Caco-2 (cell line): ENCODE results near the gene CHADL. TPM values are rescaled to one million over a fixed set of nuclear protein-coding genes. Genes with fewer than 3 reads are reported as not detected.
A peak's percentile ranks its signal among the peaks of the same experiment; 100 is the strongest.

ENCODE experiments used
- BruUV-seq: library from RNA; stranded (reverse); fragments of 400-500 nt; replicated peaks from 2 replicates; lab custom pipeline; 2021; lab: Mats Ljungman, UMichigan
- CTCF ChIA-PET: fragments of 300-600 bp; sonication (Branson Sonifier 250); formaldehyde crosslinking; loops from one replicate; lab custom pipeline; 2022; ENCODE audit warnings: antibody characterized with exemption; lab: Charles Lee
- POLR2A ChIA-PET: fragments of 300-600 bp; sonication (Branson Sonifier 250); formaldehyde crosslinking; loops from one replicate; lab custom pipeline; 2022; ENCODE audit warnings: antibody characterized with exemption; lab: Charles Lee
- DNase-seq, 2 experiments: peaks; one replicate each; pipeline versions ENCODE4 v3.0.0 to v3.0.0-alpha.2; 2020 to 2022
- H3K27me3 ChIP-seq: replicated peaks from 2 replicates; pipeline ENCODE4 v1.6.0; 2011; ENCODE audit warnings: low read length; ENCODE audit not compliant: control insufficient read depth, insufficient read depth
- H3K36me3 ChIP-seq: 2 replicates; pipeline ENCODE4 v1.5.1; 2011; ENCODE audit warnings: low read length; ENCODE audit not compliant: control insufficient read depth, insufficient read depth
- H3K4me1 ChIP-seq: fragments of 250-450 bp; sonication (Bioruptor Pico); 2 replicates; pipeline ENCODE4 v1.5.1; 2020; ENCODE audit warnings: mild to moderate bottlenecking
- H3K4me3 ChIP-seq: 2 replicates; pipeline ENCODE4 v1.5.1; 2011; ENCODE audit warnings: low read depth, mild to moderate bottlenecking, control low read depth, low read length
- H3K9me3 ChIP-seq: fragments of 250-450 bp; sonication (Bioruptor Pico); 2 replicates; pipeline ENCODE4 v1.5.1; 2020; ENCODE audit warnings: mild to moderate bottlenecking, moderate library complexity
- H3K27ac Mint-ChIP-seq: one replicate; pipeline ENCODE4 v1.8.0; 2022; ENCODE audit warnings: mixed read lengths; ENCODE audit not compliant: unreplicated experiment
- H3K27me3 Mint-ChIP-seq: one replicate; pipeline ENCODE4 v1.8.0; 2022; ENCODE audit warnings: mixed read lengths; ENCODE audit not compliant: insufficient read depth, unreplicated experiment
- H3K36me3 Mint-ChIP-seq: one replicate; pipeline ENCODE4 v1.8.0; 2022; ENCODE audit warnings: mild to moderate bottlenecking, mixed read lengths; ENCODE audit not compliant: insufficient read depth, unreplicated experiment
- H3K4me1 Mint-ChIP-seq: one replicate; pipeline ENCODE4 v1.8.0; 2022; ENCODE audit warnings: low read depth, mixed read lengths; ENCODE audit not compliant: unreplicated experiment
- H3K4me3 Mint-ChIP-seq: one replicate; pipeline ENCODE4 v1.8.0; 2022; ENCODE audit warnings: mild to moderate bottlenecking, moderate library complexity, mixed read lengths; ENCODE audit not compliant: unreplicated experiment
- H3K9me3 Mint-ChIP-seq: one replicate; pipeline ENCODE4 v1.8.0; 2022; ENCODE audit warnings: mixed read lengths; ENCODE audit not compliant: unreplicated experiment
- intact Hi-C: fragments of 100-400 bp; cut with micrococcal nuclease; formaldehyde crosslinking; loops from one replicate; pipeline ENCODE4 v1.10.0; 2022; ENCODE audit not compliant: unreplicated experiment
- total RNA-seq: library from RNA; stranded (reverse); gene quantifications from 2 replicates; pipeline ENCODE4 v1.2.3, GENCODE V29; 2022
- TF ChIP-seq, protein P1 (sequence below), 2 experiments: fragments of 200-600 bp in 1 of 2; IDR thresholded peaks; 1 replicate in 1 of 2; 2 replicates in 1 of 2; pipeline versions ENCODE4 v1.5.1 to v1.8.0; 2011 to 2022; ENCODE audit warnings: antibody characterized with exemption in 1 of 2, control low read depth in 1 of 2, inconsistent platforms in 1 of 2, low read depth in 1 of 2, low read length in 1 of 2, mild to moderate bottlenecking in 1 of 2, moderate library complexity in 1 of 2; ENCODE audit not compliant: insufficient read depth in 1 of 2, severe bottlenecking in 1 of 2, unreplicated experiment in 1 of 2

The CHADL gene
- total RNA-seq, 1 experiment from 2014 or later, result 0.32 TPM

DNA sequence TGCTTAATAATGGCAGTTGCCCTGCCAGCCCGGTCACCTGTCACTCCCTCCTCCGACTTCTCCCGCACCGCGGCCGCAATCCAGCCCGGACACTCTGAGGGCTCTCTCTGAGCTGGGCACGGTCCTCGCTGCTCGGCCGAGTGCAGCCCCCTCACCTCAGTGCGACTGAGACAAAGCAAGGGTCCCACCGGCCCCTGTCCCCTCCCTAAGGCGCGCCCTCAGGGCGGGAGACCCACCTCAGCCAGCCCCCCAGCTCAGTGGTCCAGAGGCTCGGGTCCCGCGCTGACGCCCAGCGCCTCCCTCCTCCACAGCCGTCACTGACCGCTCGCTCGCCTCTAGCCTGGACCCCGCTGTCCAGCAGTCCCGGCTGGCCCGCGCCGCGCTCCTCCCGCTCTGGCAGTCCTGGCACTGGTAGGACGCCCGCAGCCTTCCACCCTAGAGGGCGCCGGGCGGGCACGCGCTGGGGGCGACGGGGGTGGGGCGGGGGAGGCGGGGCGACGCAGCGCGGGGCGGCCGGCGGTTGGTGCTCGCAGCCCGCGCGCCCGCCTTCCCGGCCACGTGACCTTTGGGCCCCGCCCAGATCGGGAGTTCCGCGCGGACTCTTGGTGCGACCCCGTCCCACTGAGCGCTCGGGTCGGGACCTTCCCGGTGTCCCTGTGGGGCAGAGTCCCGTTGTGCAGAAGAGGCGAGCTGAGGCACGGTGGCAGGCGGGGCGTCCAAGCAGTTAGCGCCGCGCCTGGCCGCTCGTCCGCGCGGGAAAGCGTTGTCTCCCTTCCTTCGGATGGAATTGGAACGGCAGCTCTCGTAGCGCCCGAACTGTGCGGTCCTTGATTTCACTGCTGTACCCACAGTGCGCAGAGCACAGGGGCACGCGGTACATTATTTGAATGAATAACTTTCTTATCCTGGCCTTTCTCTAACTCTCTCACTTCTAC is 43.4 kb downstream of the CHADL start:
- Histone ChIP-seq H3K27me3 (no peaks in the 10 kb centered on the region), H3K9me3 (no peaks in the 10 kb centered on the region), H3K4me3 (peak overlapping the region; percentile 59), H3K4me1 (0 out of 2 replicates have a peak, but pooled peaks cover 7% of the 10 kb centered on the region), H3K36me3 (no peaks in the 10 kb centered on the region; the same call in 1 of the 2 replicates)
- TF ChIP-seq, protein P1, sequence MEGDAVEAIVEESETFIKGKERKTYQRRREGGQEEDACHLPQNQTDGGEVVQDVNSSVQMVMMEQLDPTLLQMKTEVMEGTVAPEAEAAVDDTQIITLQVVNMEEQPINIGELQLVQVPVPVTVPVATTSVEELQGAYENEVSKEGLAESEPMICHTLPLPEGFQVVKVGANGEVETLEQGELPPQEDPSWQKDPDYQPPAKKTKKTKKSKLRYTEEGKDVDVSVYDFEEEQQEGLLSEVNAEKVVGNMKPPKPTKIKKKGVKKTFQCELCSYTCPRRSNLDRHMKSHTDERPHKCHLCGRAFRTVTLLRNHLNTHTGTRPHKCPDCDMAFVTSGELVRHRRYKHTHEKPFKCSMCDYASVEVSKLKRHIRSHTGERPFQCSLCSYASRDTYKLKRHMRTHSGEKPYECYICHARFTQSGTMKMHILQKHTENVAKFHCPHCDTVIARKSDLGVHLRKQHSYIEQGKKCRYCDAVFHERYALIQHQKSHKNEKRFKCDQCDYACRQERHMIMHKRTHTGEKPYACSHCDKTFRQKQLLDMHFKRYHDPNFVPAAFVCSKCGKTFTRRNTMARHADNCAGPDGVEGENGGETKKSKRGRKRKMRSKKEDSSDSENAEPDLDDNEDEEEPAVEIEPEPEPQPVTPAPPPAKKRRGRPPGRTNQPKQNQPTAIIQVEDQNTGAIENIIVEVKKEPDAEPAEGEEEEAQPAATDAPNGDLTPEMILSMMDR (IDR thresholded peaks at IDR 0.05; ENCODE audit: insufficient read depth in 1 of 2, low read depth in 1 of 2, low read length in 1 of 2, severe bottlenecking in 1 of 2, unreplicated experiment in 1 of 2), result peak in 1 of 2 experiments; percentile 1
- BruUV-seq, result no TSS peak
- Mint-ChIP-seq H3K9me3 (no peaks in the 10 kb centered on the region), H3K27ac (no peak overlapping the region), H3K27me3 (peaks cover 4% of the 10 kb centered on the region), H3K4me1 (peaks cover 11% of the 10 kb centered on the region), H3K4me3 (peak overlapping the region; percentile 82), H3K36me3 (peaks cover 5% of the 10 kb centered on the region)
- peak; percentile 79 to 87 for DNase-seq
- CTCF ChIA-PET, result interaction anchor here (0.5 to 1.7 kb wide), 3 partner anchors 10 to 275 kb away, joined by 3 to 5 read pairs (median 3); no protein-coding TSS in a partner anchor
- intact Hi-C loops, result no loop called here
- POLR2A ChIA-PET, result interaction anchor here (0.6 to 0.8 kb wide), 5 partner anchors 10 to 246 kb away, joined by 3 to 12 read pairs (median 3); partner anchors contain the start of gene RBX1

DNA sequence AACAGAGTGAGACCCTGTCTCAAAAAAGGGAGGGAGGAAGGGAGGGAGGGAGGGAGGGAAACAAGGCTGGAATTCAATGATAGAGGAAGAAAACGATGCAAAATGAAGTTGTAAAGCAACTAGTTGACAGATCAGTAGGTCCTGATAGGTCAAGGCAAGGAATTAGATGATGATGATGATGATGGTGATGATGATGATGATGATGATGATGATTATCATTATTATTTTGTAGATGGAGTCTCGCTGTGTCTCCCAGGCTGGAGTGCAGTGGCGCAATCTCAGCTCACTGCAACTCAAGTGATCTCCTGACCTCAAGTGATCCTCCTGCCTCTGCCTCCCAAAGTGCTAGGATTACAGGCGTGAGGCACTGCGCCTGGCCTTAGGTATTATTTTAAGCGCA is 46.9 kb downstream of the CHADL start:
- intact Hi-C loops, result no loop called here
- Histone ChIP-seq H3K4me1 (0 out of 2 replicates have a peak, but pooled peaks cover 7% of the 10 kb centered on the region), H3K36me3 (no peaks in the 10 kb centered on the region; the same call in 1 of the 2 replicates), H3K27me3 (no peaks in the 10 kb centered on the region), H3K9me3 (no peaks in the 10 kb centered on the region), H3K4me3 (no peak overlapping the region)
- CTCF ChIA-PET, result no interaction called here
- Mint-ChIP-seq H3K4me3 (no peak overlapping the region), H3K27me3 (peaks cover 4% of the 10 kb centered on the region), H3K4me1 (peaks cover 11% of the 10 kb centered on the region), H3K27ac (no peak overlapping the region), H3K9me3 (no peaks in the 10 kb centered on the region), H3K36me3 (peaks cover 5% of the 10 kb centered on the region)
- BruUV-seq, result no TSS peak
- DNase-seq, result no peak
- POLR2A ChIA-PET, result no interaction called here
- TF ChIP-seq, protein P1 (IDR thresholded peaks at IDR 0.05; ENCODE audit: insufficient read depth in 1 of 2, low read depth in 1 of 2, low read length in 1 of 2, severe bottlenecking in 1 of 2, unreplicated experiment in 1 of 2), result no peak

DNA sequence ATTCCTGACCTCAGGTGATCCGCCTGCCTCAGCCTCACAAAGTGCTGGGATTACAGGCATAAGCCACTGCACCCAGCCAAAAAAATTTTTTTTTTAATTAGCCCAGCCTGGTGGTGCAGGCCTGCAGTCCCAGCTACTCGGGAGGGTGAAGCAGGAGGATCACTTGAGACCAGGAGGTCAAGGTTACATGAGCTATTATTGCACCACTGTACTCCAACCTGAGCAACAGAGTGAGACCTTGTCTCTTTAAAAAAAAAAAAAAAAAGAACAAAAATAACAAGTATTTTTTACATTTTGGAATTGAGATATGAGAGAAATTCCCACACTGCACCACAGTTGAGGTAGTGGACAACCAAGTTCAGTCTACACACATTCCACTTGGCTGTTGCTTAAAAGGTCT is 49.3 kb downstream of the CHADL start:
- intact Hi-C loops, result no loop called here
- CTCF ChIA-PET, result interaction anchor here (0.7 kb wide), 1 partner anchor 48 kb away, joined by 3 read pairs; no protein-coding TSS in a partner anchor

More for the DNA sequence above, 49.3 kb downstream of the CHADL start:
- POLR2A ChIA-PET, result no interaction called here
- no peaks in the 10 kb centered on the region for H3K9me3 ChIP-seq
- H3K4me1 ChIP-seq, result 0 out of 2 replicates have a peak, but pooled peaks cover under 1% of the 10 kb centered on the region
- Mint-ChIP-seq H3K9me3 (no peaks in the 10 kb centered on the region), H3K27me3 (no peaks in the 10 kb centered on the region), H3K4me3 (no peak overlapping the region), H3K4me1 (no peaks in the 10 kb centered on the region), H3K36me3 (no peaks in the 10 kb centered on the region), H3K27ac (no peak overlapping the region)
- no TSS peak for BruUV-seq
- H3K36me3 ChIP-seq, result no peaks in the 10 kb centered on the region
- TF ChIP-seq, protein P1 (IDR thresholded peaks at IDR 0.05; ENCODE audit: insufficient read depth in 1 of 2, low read depth in 1 of 2, low read length in 1 of 2, severe bottlenecking in 1 of 2, unreplicated experiment in 1 of 2), result no peak
- H3K4me3 ChIP-seq, result no peak overlapping the region
- H3K27me3 ChIP-seq, result no peaks in the 10 kb centered on the region
- no peak for DNase-seq
